ENCODE data around the gene KCNJ11.

KCNJ11 gene

GRCh38 chr11:17384002-17384511 is 4.4 kb downstream of the KCNJ11 start:
- no peak overlapping the region for H3K27ac ChIP-seq (ENCODE audit: low read depth, low read length)

GRCh38 chr11:17383461-17383860 is 5.0 kb downstream of the KCNJ11 start:
- Histone ChIP-seq H3K27me3 (ENCODE audit: control insufficient read depth in 1 of 2, insufficient read depth in 2 of 2, low read length in 2 of 2) (no peaks in the 10 kb centered on the region), H3K27ac (ENCODE audit: low read depth, low read length) (no peak overlapping the region), H3K36me3 (ENCODE audit: control insufficient read depth in 1 of 2, insufficient read depth in 2 of 2, low read length in 2 of 2) (peaks cover 0 to 27% of the 10 kb centered on the region in 2 donors), H3K9me3 (ENCODE audit: control insufficient read depth in 1 of 2, low read length in 2 of 2) (no peaks in the 10 kb centered on the region), H3K4me1 (ENCODE audit: control insufficient read depth in 1 of 2, insufficient read depth in 2 of 2, low read length in 2 of 2) (peaks cover 0 to 3% of the 10 kb centered on the region in 2 donors), H3K9ac (ENCODE audit: low read depth in 1 of 2, low read length in 2 of 2) (no peak overlapping the region), H3K4me3 (ENCODE audit: low read depth in 1 of 2, low read length in 2 of 2) (no peak overlapping the region)

More at GRCh38 chr11:17384002-17384511, 4.4 kb downstream of the KCNJ11 start:
- no peak overlapping the region for H3K9ac ChIP-seq (ENCODE audit: low read depth in 1 of 2, low read length in 2 of 2)
- H3K36me3 ChIP-seq (ENCODE audit: control insufficient read depth in 1 of 2, insufficient read depth in 2 of 2, low read length in 2 of 2) = peaks cover 0 to 21% of the 10 kb centered on the region in 2 donors
- no peaks in the 10 kb centered on the region for H3K9me3 ChIP-seq (ENCODE audit: control insufficient read depth in 1 of 2, low read length in 2 of 2)
- H3K4me1 ChIP-seq (ENCODE audit: control insufficient read depth in 1 of 2, insufficient read depth in 2 of 2, low read length in 2 of 2) = peaks cover 0 to 6% of the 10 kb centered on the region in 2 donors
- no peak overlapping the region for H3K4me3 ChIP-seq (ENCODE audit: low read depth in 1 of 2, low read length in 2 of 2)
- no peaks in the 10 kb centered on the region for H3K27me3 ChIP-seq (ENCODE audit: control insufficient read depth in 1 of 2, insufficient read depth in 2 of 2, low read length in 2 of 2)

- H3K27me3 ChIP-seq (ENCODE audit: control insufficient read depth in 1 of 2, insufficient read depth in 2 of 2, low read length in 2 of 2) = no peaks in the 10 kb centered on the region
- no peak overlapping the region for H3K4me3 ChIP-seq (ENCODE audit: low read depth in 1 of 2, low read length in 2 of 2)
- peaks cover 0 to 3% of the 10 kb centered on the region in 2 donors for H3K4me1 ChIP-seq (ENCODE audit: control insufficient read depth in 1 of 2, insufficient read depth in 2 of 2, low read length in 2 of 2)
- no peaks in the 10 kb centered on the region for H3K9me3 ChIP-seq (ENCODE audit: control insufficient read depth in 1 of 2, low read length in 2 of 2)
- H3K27ac ChIP-seq (ENCODE audit: low read depth, low read length) = no peak overlapping the region
- peaks cover 0 to 37% of the 10 kb centered on the region in 2 donors for H3K36me3 ChIP-seq (ENCODE audit: control insufficient read depth in 1 of 2, insufficient read depth in 2 of 2, low read length in 2 of 2)
- H3K9ac ChIP-seq (ENCODE audit: low read depth in 1 of 2, low read length in 2 of 2) = no peak overlapping the region
Observed at GRCh38 chr11:17382046-17382728, 6.3 kb downstream of the KCNJ11 start.

- Histone ChIP-seq H3K9me3 (ENCODE audit: control insufficient read depth in 1 of 2, low read length in 2 of 2) (no peaks in the 10 kb centered on the region), H3K27me3 (ENCODE audit: control insufficient read depth in 1 of 2, insufficient read depth in 2 of 2, low read length in 2 of 2) (no peaks in the 10 kb centered on the region), H3K9ac (ENCODE audit: low read depth in 1 of 2, low read length in 2 of 2) (no peak overlapping the region), H3K4me3 (ENCODE audit: low read depth in 1 of 2, low read length in 2 of 2) (no peak overlapping the region), H3K36me3 (ENCODE audit: control insufficient read depth in 1 of 2, insufficient read depth in 2 of 2, low read length in 2 of 2) (peaks cover 0 to 42% of the 10 kb centered on the region in 2 donors), H3K27ac (ENCODE audit: low read depth, low read length) (no peak overlapping the region), H3K4me1 (ENCODE audit: control insufficient read depth in 1 of 2, insufficient read depth in 2 of 2, low read length in 2 of 2) (no peaks in the 10 kb centered on the region)
Observed at GRCh38 chr11:17381156-17381555, 7.3 kb downstream of the KCNJ11 start.

GRCh38 chr11:17379383-17380180 is 8.9 kb downstream of the KCNJ11 start:
- peaks cover under 1 to 57% of the 10 kb centered on the region in 2 donors for H3K36me3 ChIP-seq (ENCODE audit: control insufficient read depth in 1 of 2, insufficient read depth in 2 of 2, low read length in 2 of 2)
- H3K27ac ChIP-seq (ENCODE audit: low read depth, low read length) = no peak overlapping the region

GRCh38 chr11:17378655-17379054 is 9.8 kb downstream of the KCNJ11 start:
- Histone ChIP-seq H3K36me3 (ENCODE audit: control insufficient read depth in 1 of 2, insufficient read depth in 2 of 2, low read length in 2 of 2) (peaks cover 5 to 63% of the 10 kb centered on the region in 2 donors), H3K4me3 (ENCODE audit: low read depth in 1 of 2, low read length in 2 of 2) (no peak overlapping the region), H3K9me3 (ENCODE audit: control insufficient read depth in 1 of 2, low read length in 2 of 2) (peaks cover 0 to 2% of the 10 kb centered on the region in 2 donors), H3K27ac (ENCODE audit: low read depth, low read length) (no peak overlapping the region), H3K9ac (ENCODE audit: low read depth in 1 of 2, low read length in 2 of 2) (no peak overlapping the region), H3K4me1 (ENCODE audit: control insufficient read depth in 1 of 2, insufficient read depth in 2 of 2, low read length in 2 of 2) (no peaks in the 10 kb centered on the region), H3K27me3 (ENCODE audit: control insufficient read depth in 1 of 2, insufficient read depth in 2 of 2, low read length in 2 of 2) (no peaks in the 10 kb centered on the region)

More at GRCh38 chr11:17379383-17380180, 8.9 kb downstream of the KCNJ11 start:
- H3K9me3 ChIP-seq (ENCODE audit: control insufficient read depth in 1 of 2, low read length in 2 of 2) = no peaks in the 10 kb centered on the region
- H3K4me3 ChIP-seq (ENCODE audit: low read depth in 1 of 2, low read length in 2 of 2) = no peak overlapping the region
- no peaks in the 10 kb centered on the region for H3K27me3 ChIP-seq (ENCODE audit: control insufficient read depth in 1 of 2, insufficient read depth in 2 of 2, low read length in 2 of 2)
- no peaks in the 10 kb centered on the region for H3K4me1 ChIP-seq (ENCODE audit: control insufficient read depth in 1 of 2, insufficient read depth in 2 of 2, low read length in 2 of 2)
- no peak overlapping the region for H3K9ac ChIP-seq (ENCODE audit: low read depth in 1 of 2, low read length in 2 of 2)

GRCh38 chr11:17376493-17376892 is 12.0 kb downstream of the KCNJ11 start:
- H3K9me3 ChIP-seq (ENCODE audit: control insufficient read depth in 1 of 2, low read length in 2 of 2) = peaks cover 16 to 24% of the 10 kb centered on the region in 2 donors
- no peak overlapping the region for H3K4me3 ChIP-seq (ENCODE audit: low read depth in 1 of 2, low read length in 2 of 2)
- no peaks in the 10 kb centered on the region for H3K4me1 ChIP-seq (ENCODE audit: control insufficient read depth in 1 of 2, insufficient read depth in 2 of 2, low read length in 2 of 2)
- no peaks in the 10 kb centered on the region for H3K27me3 ChIP-seq (ENCODE audit: control insufficient read depth in 1 of 2, insufficient read depth in 2 of 2, low read length in 2 of 2)
- H3K36me3 ChIP-seq (ENCODE audit: control insufficient read depth in 1 of 2, insufficient read depth in 2 of 2, low read length in 2 of 2) = peaks cover 18 to 85% of the 10 kb centered on the region in 2 donors
- H3K27ac ChIP-seq (ENCODE audit: low read depth, low read length) = no peak overlapping the region
- H3K9ac ChIP-seq (ENCODE audit: low read depth in 1 of 2, low read length in 2 of 2) = no peak overlapping the region

GRCh38 chr11:17375547-17375946 is 12.9 kb downstream of the KCNJ11 start:
- H3K9ac ChIP-seq (ENCODE audit: low read depth in 1 of 2, low read length in 2 of 2) = no peak overlapping the region
- H3K4me3 ChIP-seq (ENCODE audit: low read depth in 1 of 2, low read length in 2 of 2) = no peak overlapping the region
- no peaks in the 10 kb centered on the region for H3K27me3 ChIP-seq (ENCODE audit: control insufficient read depth in 1 of 2, insufficient read depth in 2 of 2, low read length in 2 of 2)
- no peaks in the 10 kb centered on the region for H3K4me1 ChIP-seq (ENCODE audit: control insufficient read depth in 1 of 2, insufficient read depth in 2 of 2, low read length in 2 of 2)
- H3K9me3 ChIP-seq (ENCODE audit: control insufficient read depth in 1 of 2, low read length in 2 of 2) = peaks cover 25 to 33% of the 10 kb centered on the region in 2 donors
- H3K27ac ChIP-seq (ENCODE audit: low read depth, low read length) = no peak overlapping the region
- H3K36me3 ChIP-seq (ENCODE audit: control insufficient read depth in 1 of 2, insufficient read depth in 2 of 2, low read length in 2 of 2) = peaks cover 28 to 85% of the 10 kb centered on the region in 2 donors

- H3K4me3 ChIP-seq (ENCODE audit: low read depth in 1 of 2, low read length in 2 of 2) = no peak overlapping the region
- no peaks in the 10 kb centered on the region for H3K27me3 ChIP-seq (ENCODE audit: control insufficient read depth in 1 of 2, insufficient read depth in 2 of 2, low read length in 2 of 2)
- peaks cover 56 to 95% of the 10 kb centered on the region in 2 donors for H3K36me3 ChIP-seq (ENCODE audit: control insufficient read depth in 1 of 2, insufficient read depth in 2 of 2, low read length in 2 of 2)
- H3K9me3 ChIP-seq (ENCODE audit: control insufficient read depth in 1 of 2, low read length in 2 of 2) = peaks cover 39 to 59% of the 10 kb centered on the region in 2 donors
- H3K27ac ChIP-seq (ENCODE audit: low read depth, low read length) = no peak overlapping the region
- H3K4me1 ChIP-seq (ENCODE audit: control insufficient read depth in 1 of 2, insufficient read depth in 2 of 2, low read length in 2 of 2) = no peaks in the 10 kb centered on the region
- H3K9ac ChIP-seq (ENCODE audit: low read depth in 1 of 2, low read length in 2 of 2) = no peak overlapping the region
Observed at GRCh38 chr11:17371614-17372013, 16.8 kb downstream of the KCNJ11 start.

- H3K27ac ChIP-seq (ENCODE audit: low read depth, low read length) = no peak overlapping the region
- peak overlapping the region in 1 of 2 donors; percentile 13 for H3K4me3 ChIP-seq (ENCODE audit: low read depth in 1 of 2, low read length in 2 of 2)
- no peaks in the 10 kb centered on the region for H3K4me1 ChIP-seq (ENCODE audit: control insufficient read depth in 1 of 2, insufficient read depth in 2 of 2, low read length in 2 of 2)
- H3K9ac ChIP-seq (ENCODE audit: low read depth in 1 of 2, low read length in 2 of 2) = no peak overlapping the region
- H3K36me3 ChIP-seq (ENCODE audit: control insufficient read depth in 1 of 2, insufficient read depth in 2 of 2, low read length in 2 of 2) = peaks cover 58 to 90% of the 10 kb centered on the region in 2 donors
- H3K9me3 ChIP-seq (ENCODE audit: control insufficient read depth in 1 of 2, low read length in 2 of 2) = peaks cover 39 to 59% of the 10 kb centered on the region in 2 donors
- no peaks in the 10 kb centered on the region for H3K27me3 ChIP-seq (ENCODE audit: control insufficient read depth in 1 of 2, insufficient read depth in 2 of 2, low read length in 2 of 2)
Observed at GRCh38 chr11:17369684-17370243, 18.7 kb downstream of the KCNJ11 start.
